CD14-positive monocyte (primary cell): ENCODE measurements around the gene RPS14. TPM values are rescaled to one million over a fixed set of nuclear protein-coding genes. Genes with fewer than 3 reads are reported as not detected.

ENCODE experiments used
- DNase-seq, 3 donors: peaks; one replicate each; pipeline ENCODE4 v3.0.0-alpha.2; 2011 to 2022
- H2AFZ ChIP-seq: 2 replicates; pipeline ENCODE4 v1.6.0; 2012; ENCODE audit warnings: mild to moderate bottlenecking, low read depth, low read length, inconsistent platforms; ENCODE audit not compliant: insufficient read depth, poor library complexity, severe bottlenecking
- H3K27ac ChIP-seq, 2 donors: 1 replicate in 1 of 2; 2 replicates in 1 of 2; pipeline ENCODE4 v1.5.1; 2012 to 2013; ENCODE audit warnings: low read length in 2 of 2, control low read depth in 1 of 2, inconsistent platforms in 1 of 2, low read depth in 1 of 2, mild to moderate bottlenecking in 1 of 2
- H3K27me3 ChIP-seq, 2 donors: one replicate each; pipeline versions ENCODE4 v1.6.0 to v1.6.1; 2011 to 2013; ENCODE audit warnings: low read length in 2 of 2; ENCODE audit not compliant: control insufficient read depth in 2 of 2, insufficient read depth in 2 of 2
- H3K36me3 ChIP-seq, 2 donors: replicated peaks in 1 of 2; 1 replicate in 1 of 2; 2 replicates in 1 of 2; pipeline versions ENCODE4 v1.5.1 to v1.6.1; 2012 to 2013; ENCODE audit warnings: low read length in 2 of 2, control low read depth in 1 of 2, inconsistent platforms in 1 of 2, mild to moderate bottlenecking in 1 of 2; ENCODE audit not compliant: insufficient read depth in 2 of 2, control insufficient read depth in 1 of 2
- H3K4me1 ChIP-seq, 2 donors: 1 replicate in 1 of 2; 2 replicates in 1 of 2; pipeline versions ENCODE4 v1.5.1 to v1.6.1; 2012 to 2013; ENCODE audit warnings: low read length in 2 of 2, control low read depth in 1 of 2, inconsistent platforms in 1 of 2, mild to moderate bottlenecking in 1 of 2, moderate library complexity in 1 of 2; ENCODE audit not compliant: insufficient read depth in 2 of 2, control insufficient read depth in 1 of 2
- H3K4me2 ChIP-seq: replicated peaks from 2 replicates; pipeline ENCODE3; 2012; ENCODE audit warnings: low read length, moderate library complexity, mild to moderate bottlenecking; ENCODE audit not compliant: poor library complexity, severe bottlenecking; ENCODE audit errors: extremely low read depth
- H3K4me3 ChIP-seq, 3 experiments: fragments of 200-600 bp in 1 of 3; sonication (generic) in 1 of 3; replicated peaks in 1 of 3; 1 replicate in 2 of 3; 2 replicates in 1 of 3; pipeline ENCODE4 v1.5.1; 2011 to 2013; ENCODE audit warnings: low read length in 3 of 3, mild to moderate bottlenecking in 3 of 3, control low read depth in 2 of 3, low read depth in 2 of 3, inconsistent platforms in 1 of 3, moderate library complexity in 1 of 3
- H3K79me2 ChIP-seq: 2 replicates; pipeline ENCODE4 v1.6.0; 2012; ENCODE audit warnings: mild to moderate bottlenecking, control low read depth, inconsistent platforms, low read length, moderate library complexity; ENCODE audit not compliant: insufficient read depth
- H3K9ac ChIP-seq: 2 replicates; pipeline ENCODE4 v1.6.0; 2017; ENCODE audit warnings: low read length, mild to moderate bottlenecking; ENCODE audit not compliant: insufficient read depth, poor library complexity, severe bottlenecking
- H3K9me3 ChIP-seq, 2 donors: replicated peaks in 1 of 2; 1 replicate in 1 of 2; 2 replicates in 1 of 2; pipeline versions ENCODE4 v1.5.1 to v1.6.1; 2012 to 2013; ENCODE audit warnings: low read length in 2 of 2, control low read depth in 1 of 2; ENCODE audit not compliant: control insufficient read depth in 1 of 2, insufficient read depth in 1 of 2
- H4K20me1 ChIP-seq: 2 replicates; pipeline ENCODE4 v1.6.0; 2012; ENCODE audit warnings: mild to moderate bottlenecking, low read length, control low read depth, moderate library complexity; ENCODE audit not compliant: insufficient read depth
- H3K27ac Mint-ChIP-seq, 7 donors: one replicate each; pipeline ENCODE4 v1.8.0; 2020; ENCODE audit warnings: mild to moderate bottlenecking in 7 of 7, mixed read lengths in 7 of 7, moderate library complexity in 6 of 7, inconsistent platforms in 2 of 7
- H3K27me3 Mint-ChIP-seq, 3 donors: one replicate each; pipeline ENCODE4 v1.8.0; 2021 to 2022; ENCODE audit warnings: low read depth in 3 of 3, mild to moderate bottlenecking in 3 of 3, mixed read lengths in 3 of 3, moderate library complexity in 3 of 3, inconsistent platforms in 1 of 3
- H3K36me3 Mint-ChIP-seq, 2 donors: one replicate each; pipeline ENCODE4 v1.8.0; 2020; ENCODE audit warnings: mixed read lengths in 2 of 2, inconsistent platforms in 1 of 2, mild to moderate bottlenecking in 1 of 2
- H3K4me1 Mint-ChIP-seq: one replicate; pipeline ENCODE4 v1.8.0; 2020; ENCODE audit warnings: mild to moderate bottlenecking, mixed read lengths
- H3K4me3 Mint-ChIP-seq, 2 donors: one replicate each; pipeline ENCODE4 v1.8.0; 2020; ENCODE audit warnings: mild to moderate bottlenecking in 2 of 2, mixed read lengths in 2 of 2, moderate library complexity in 1 of 2
- H3K9me3 Mint-ChIP-seq, 7 donors: one replicate each; pipeline ENCODE4 v1.8.0; 2020 to 2022; ENCODE audit warnings: mixed read lengths in 7 of 7, mild to moderate bottlenecking in 6 of 7, moderate library complexity in 6 of 7, inconsistent platforms in 2 of 7
- WGBS: methylation state at CpG from one replicate; pipeline ENCODE4 v1.1.5; 2013; ENCODE audit warnings: missing lambda C conversion rate; ENCODE audit not compliant: insufficient coverage; 5-methylcytosine and 5-hydroxymethylcytosine counted together
- intact Hi-C, 2 donors: fragments of 100-400 bp; cut with micrococcal nuclease; formaldehyde crosslinking; loops; one replicate each; pipeline versions ENCODE4 v1.15.0 to v1.15.1; 2023
- polyA plus RNA-seq, 3 donors: library from polyadenylated mRNA; depleted of rRNA in 1 of 3; unstranded in 2 of 3; stranded (reverse) in 1 of 3; fragments of 300-500 nt in 2 of 3; fragments of >200 nt in 1 of 3; fragmentation: Illumina TruSeq in 2 of 3; gene quantifications; 1 replicate in 2 of 3; 2 replicates in 1 of 3; pipeline ENCODE4 v1.2.3, GENCODE V29; 2012 to 2021
- TF ChIP-seq, protein P1 (sequence below): fragments of 200-600 bp; IDR thresholded peaks from one replicate; pipeline ENCODE4 v1.8.0; 2022; ENCODE audit warnings: antibody characterized with exemption, mild to moderate bottlenecking

Gene RPS14
- polyA plus RNA-seq, 3 donors: 2,768 to 4,675 (median 3,499) TPM

DNA sequence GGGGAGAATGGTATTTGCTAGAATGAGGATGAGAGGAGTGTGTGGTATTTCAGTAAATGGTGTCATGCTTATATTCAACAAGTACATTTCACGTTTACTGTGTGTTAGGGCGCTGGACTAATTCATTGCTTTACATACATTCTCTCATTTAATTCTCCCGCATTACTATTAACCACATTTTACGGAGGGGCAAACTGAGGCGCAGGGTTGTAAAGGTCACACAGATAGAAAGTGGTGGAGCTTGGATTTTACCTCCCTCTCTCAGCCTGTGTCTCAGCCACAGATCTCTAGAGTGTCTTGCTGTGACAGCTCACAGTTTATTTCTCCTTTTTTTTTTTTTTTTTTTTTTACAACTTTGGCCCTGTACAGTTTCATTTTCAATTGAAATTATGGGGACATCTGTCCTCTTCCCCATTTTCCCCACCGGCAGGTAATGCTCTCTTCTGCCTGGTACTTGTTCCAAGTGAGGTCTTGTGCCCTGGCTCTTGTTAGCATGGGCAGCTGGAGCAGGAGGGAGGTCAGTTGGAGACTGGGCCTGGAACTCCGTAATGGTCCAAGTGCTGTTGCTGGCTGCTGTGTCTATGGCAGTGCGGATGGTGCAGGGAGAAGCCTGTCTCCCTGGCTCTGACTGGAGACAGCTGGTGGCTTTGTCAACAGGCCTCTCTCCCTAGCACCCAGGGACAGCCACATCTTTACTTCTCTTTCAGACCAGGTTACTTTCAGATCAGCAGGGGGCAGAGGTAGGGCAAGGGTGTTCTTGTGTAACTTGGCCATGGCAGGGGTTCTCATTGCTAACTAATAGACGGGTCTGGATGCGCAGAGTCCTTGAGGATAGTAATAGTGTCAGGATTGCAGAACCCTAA, 37.9 kb upstream of the RPS14 start:
- Histone ChIP-seq H3K27ac (peak overlapping the region; percentile 96 to 97), H2AFZ (peak overlapping the region; percentile 79), H3K9me3 (no peaks in the 10 kb centered on the region), H3K36me3 (peaks cover 5 to 12% of the 10 kb centered on the region in 2 donors), H3K27me3 (no peaks in the 10 kb centered on the region), H3K79me2 (peaks cover 58% of the 10 kb centered on the region), H3K4me3 (peak overlapping the region; percentile 78 to 96 (median 92)), H3K4me2 (peak overlapping the region; percentile 96), H3K9ac (peak overlapping the region; percentile 96), H4K20me1 (peaks cover 31% of the 10 kb centered on the region), H3K4me1 (peaks cover 64% of the 10 kb centered on the region in 2 donors)
- Mint-ChIP-seq H3K9me3 (no peaks in the 10 kb centered on the region), H3K27ac (peak overlapping the region; percentile 93 to 99 (median 97)), H3K4me1 (peaks cover 65% of the 10 kb centered on the region), H3K27me3 (peaks cover 0 to 3% (median 3%) of the 10 kb centered on the region in 3 donors), H3K4me3 (peak overlapping the region; percentile 78 to 92), H3K36me3 (peaks cover 11 to 18% of the 10 kb centered on the region in 2 donors)
- WGBS: 60% methylated on average over 1 of the region's 10 CpGs
- intact Hi-C loops: loop anchor here in 1 of 2 donors (5.0 kb wide), 1 partner anchor 40 kb away; the partner anchor contains the start of gene RPS14
- TF ChIP-seq, protein P1, sequence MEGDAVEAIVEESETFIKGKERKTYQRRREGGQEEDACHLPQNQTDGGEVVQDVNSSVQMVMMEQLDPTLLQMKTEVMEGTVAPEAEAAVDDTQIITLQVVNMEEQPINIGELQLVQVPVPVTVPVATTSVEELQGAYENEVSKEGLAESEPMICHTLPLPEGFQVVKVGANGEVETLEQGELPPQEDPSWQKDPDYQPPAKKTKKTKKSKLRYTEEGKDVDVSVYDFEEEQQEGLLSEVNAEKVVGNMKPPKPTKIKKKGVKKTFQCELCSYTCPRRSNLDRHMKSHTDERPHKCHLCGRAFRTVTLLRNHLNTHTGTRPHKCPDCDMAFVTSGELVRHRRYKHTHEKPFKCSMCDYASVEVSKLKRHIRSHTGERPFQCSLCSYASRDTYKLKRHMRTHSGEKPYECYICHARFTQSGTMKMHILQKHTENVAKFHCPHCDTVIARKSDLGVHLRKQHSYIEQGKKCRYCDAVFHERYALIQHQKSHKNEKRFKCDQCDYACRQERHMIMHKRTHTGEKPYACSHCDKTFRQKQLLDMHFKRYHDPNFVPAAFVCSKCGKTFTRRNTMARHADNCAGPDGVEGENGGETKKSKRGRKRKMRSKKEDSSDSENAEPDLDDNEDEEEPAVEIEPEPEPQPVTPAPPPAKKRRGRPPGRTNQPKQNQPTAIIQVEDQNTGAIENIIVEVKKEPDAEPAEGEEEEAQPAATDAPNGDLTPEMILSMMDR: no peak
- DNase-seq: peak; percentile 63 to 70 (median 69)

DNA sequence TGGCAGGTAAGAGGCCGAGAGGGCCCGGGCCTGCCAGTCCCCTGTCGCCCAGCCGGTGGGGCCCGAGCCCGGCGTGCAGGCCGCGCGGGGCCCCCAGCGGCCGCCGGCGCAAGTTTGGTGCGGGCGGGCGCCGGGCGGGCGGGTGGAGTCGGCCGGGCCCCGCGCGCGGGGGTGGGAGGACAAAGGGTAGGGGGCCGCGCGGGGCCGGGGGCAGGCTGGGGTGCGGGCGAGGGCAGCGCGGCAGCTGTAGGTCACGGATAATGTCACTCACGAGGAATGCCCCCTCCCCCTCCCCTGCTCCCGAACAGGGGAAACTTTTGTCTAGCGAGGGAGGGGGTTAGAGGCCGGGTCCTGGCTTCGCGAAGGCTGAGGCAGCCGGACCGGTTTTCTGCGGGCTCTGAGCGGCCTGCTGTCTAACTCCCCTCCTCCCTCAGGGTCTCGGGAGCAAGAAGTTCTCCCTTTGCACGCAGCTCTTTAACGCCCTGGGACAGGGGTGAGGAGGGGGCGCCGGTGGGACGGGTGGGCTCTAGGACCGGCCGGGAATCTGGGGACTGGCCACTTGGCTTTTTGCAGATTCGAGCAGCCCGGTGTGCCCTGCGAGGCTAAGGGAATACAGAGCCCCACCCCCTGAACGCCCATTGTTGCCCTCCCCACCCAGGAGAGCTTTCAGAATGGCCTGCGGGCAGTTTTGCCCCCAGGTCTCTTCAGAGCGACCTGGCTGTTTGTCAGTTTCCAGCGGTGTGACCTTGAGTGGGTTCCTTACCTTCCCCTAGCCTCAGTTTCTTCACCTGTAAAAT, 37.1 kb upstream of the RPS14 start:
- peak overlapping the region; percentile 90 for H2AFZ ChIP-seq
- Mint-ChIP-seq H3K9me3 (no peaks in the 10 kb centered on the region), H3K27ac (peak overlapping the region; percentile 93 to 99 (median 97)), H3K27me3 (peaks cover 0 to 3% (median 3%) of the 10 kb centered on the region in 3 donors), H3K4me3 (peak overlapping the region; percentile 78 to 92), H3K36me3 (peaks cover 4 to 9% of the 10 kb centered on the region in 2 donors), H3K4me1 (peaks cover 58% of the 10 kb centered on the region)
- H3K4me3 ChIP-seq: peak overlapping the region; percentile 78 to 96 (median 92)
- peaks cover 50% of the 10 kb centered on the region for H3K79me2 ChIP-seq
- peak in 2 of 3 donors; percentile 25 to 43 for DNase-seq
- H3K27me3 ChIP-seq: no peaks in the 10 kb centered on the region
- H3K36me3 ChIP-seq: peaks cover 0 to 4% of the 10 kb centered on the region in 2 donors
- peak overlapping the region; percentile 96 for H3K4me2 ChIP-seq
- TF ChIP-seq, protein P1: no peak
- peaks cover 23% of the 10 kb centered on the region for H4K20me1 ChIP-seq
- H3K4me1 ChIP-seq: peaks cover 56 to 59% of the 10 kb centered on the region in 2 donors
- no peaks in the 10 kb centered on the region for H3K9me3 ChIP-seq
- peak overlapping the region; percentile 96 for H3K9ac ChIP-seq
- peak overlapping the region; percentile 96 to 97 for H3K27ac ChIP-seq
- intact Hi-C loops: loop anchor here in 1 of 2 donors (5.0 kb wide), 1 partner anchor 39 kb away; the partner anchor contains the start of gene RPS14
- under 1% methylated on average over 21 of the region's 60 CpGs for WGBS
